AG04450 (cell line): ENCODE measurements around the gene GPS1. TPM values are rescaled to one million over a fixed set of nuclear protein-coding genes. Genes with fewer than 3 reads are reported as not detected.

Experiments used
- CTCF ChIA-PET: fragments of 300-600, 350-600 bp; formaldehyde crosslinking; extraction: SDS; loops from one replicate; lab custom pipeline; 2022; ENCODE audit warnings: antibody characterized with exemption, inconsistent platforms; lab: Charles Lee
- POLR2A ChIA-PET: fragments of 350-600 bp; formaldehyde crosslinking; extraction: SDS; loops from one replicate; lab custom pipeline; 2021; ENCODE audit warnings: antibody characterized with exemption, inconsistent platforms; lab: Yijun Ruan, JAX
- DNase-seq: peaks from one replicate; pipeline ENCODE4 v3.0.0-alpha.2; 2011; ENCODE audit warnings: low read depth, low spot score
- H3K27ac ChIP-seq: one replicate; pipeline ENCODE4 v1.5.1; 2012; ENCODE audit warnings: low read depth, low read length, control low read depth
- H3K27me3 ChIP-seq: one replicate; pipeline ENCODE4 v1.6.0; 2012; ENCODE audit warnings: low read length; ENCODE audit not compliant: control insufficient read depth, insufficient read depth
- H3K4me3 ChIP-seq: 2 replicates; pipeline ENCODE4 v1.5.1; 2011; ENCODE audit warnings: mild to moderate bottlenecking, low read depth, low read length, control low read depth
- H3K9me3 ChIP-seq: 2 replicates; pipeline ENCODE4 v1.5.1; 2012; ENCODE audit warnings: low read length; ENCODE audit not compliant: control insufficient read depth, insufficient read depth
- CTCF ChIP-seq: IDR thresholded peaks from 2 replicates; pipeline ENCODE4 v1.5.1; 2011; ENCODE audit warnings: low read depth, low read length, control low read depth, inconsistent platforms
- polyA plus RNA-seq: library from polyadenylated mRNA; depleted of rRNA; stranded (reverse); fragments of >200 nt; gene quantifications from 2 replicates; pipeline ENCODE4 v1.2.3, GENCODE V29; 2011

GPS1 gene
- polyA plus RNA-seq, 1 experiment, result 63.1 TPM

DNA sequence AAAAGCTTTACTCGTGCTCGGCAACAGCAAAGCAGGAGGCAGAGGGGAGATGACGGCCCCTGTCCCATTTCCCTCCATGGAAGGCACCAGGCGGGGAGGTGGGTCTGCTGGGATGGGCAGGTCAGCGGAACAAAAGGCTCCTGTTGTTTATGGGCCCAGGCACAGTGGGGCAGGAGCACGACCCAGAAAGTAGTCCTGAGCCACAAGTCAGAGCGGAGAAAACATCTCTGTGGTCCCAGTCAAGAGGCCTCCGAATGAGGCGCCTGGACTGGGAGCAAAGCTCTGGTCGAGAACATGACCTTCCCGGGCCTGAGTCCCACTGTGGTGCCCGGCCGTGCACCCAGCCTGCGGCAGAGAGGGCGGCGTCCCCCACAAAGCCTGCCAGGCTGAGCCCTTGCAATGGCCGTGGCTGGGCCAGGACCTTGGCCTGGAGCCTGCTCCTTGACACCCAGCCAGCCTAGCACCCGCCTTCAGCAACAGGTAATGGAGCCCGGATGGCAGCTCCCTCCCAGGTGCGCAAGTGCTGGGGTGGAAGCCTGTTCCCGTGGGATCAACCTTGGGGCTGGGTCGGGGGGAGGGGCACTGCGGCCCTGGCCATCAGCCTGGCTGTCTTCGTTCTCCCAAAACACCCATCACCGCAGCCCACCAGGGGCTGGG is 3.7 kb upstream of the GPS1 start:
- peaks cover 4% of the 10 kb centered on the region; the same call in 1 of the 2 replicates for H3K9me3 ChIP-seq
- H3K27ac ChIP-seq, result no peak overlapping the region
- POLR2A ChIA-PET, result interaction anchor here (0.6 kb wide), 1 partner anchor 123 kb away, joined by 9 read pairs; no protein-coding TSS in a partner anchor
- TF ChIP-seq CTCF, result no peak
- DNase-seq, result no peak
- no peaks in the 10 kb centered on the region for H3K27me3 ChIP-seq
- no peak overlapping the region for H3K4me3 ChIP-seq
- CTCF ChIA-PET, result no interaction called here

GRCh38 chr17:82048571-82048971 is 3.1 kb upstream of the GPS1 start:
- H3K27me3 ChIP-seq, result no peaks in the 10 kb centered on the region
- peaks cover 4% of the 10 kb centered on the region; the same call in 1 of the 2 replicates for H3K9me3 ChIP-seq
- H3K4me3 ChIP-seq, result no peak overlapping the region
- DNase-seq, result no peak
- ChIA-PET CTCF (no interaction called here), POLR2A (no interaction called here)
- H3K27ac ChIP-seq, result no peak overlapping the region
- no peak for TF ChIP-seq CTCF

GRCh38 chr17:82049106-82049505 is 2.6 kb upstream of the GPS1 start:
- Histone ChIP-seq H3K27me3 (no peaks in the 10 kb centered on the region), H3K4me3 (no peak overlapping the region), H3K9me3 (peaks cover 4% of the 10 kb centered on the region; the same call in 1 of the 2 replicates), H3K27ac (no peak overlapping the region)
- POLR2A ChIA-PET, result no interaction called here
- no peak for TF ChIP-seq CTCF
- CTCF ChIA-PET, result no interaction called here
- no peak for DNase-seq

DNA sequence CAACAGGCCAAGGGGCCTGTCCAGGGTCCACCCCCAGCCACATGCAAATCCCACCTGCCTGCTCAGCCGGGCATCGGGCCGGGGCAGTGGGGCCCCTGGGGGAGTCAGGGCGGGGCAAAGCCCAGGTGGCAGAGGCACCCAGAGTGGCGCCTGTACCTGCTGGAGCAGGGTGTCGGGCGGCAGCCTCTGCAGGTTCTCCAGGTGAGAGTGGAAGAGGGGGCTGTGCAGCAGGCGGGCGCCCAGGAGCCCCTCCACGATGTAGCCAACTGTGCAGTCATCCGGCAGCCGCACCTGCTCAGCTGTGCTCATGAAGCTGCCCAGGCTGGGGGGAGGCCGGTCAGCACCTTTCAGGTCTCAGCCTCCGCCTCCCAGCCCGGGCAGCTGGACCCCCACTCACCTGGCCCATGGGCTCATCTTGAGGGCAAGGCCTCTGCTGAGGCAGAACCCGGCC is 2.2 kb upstream of the GPS1 start:
- POLR2A ChIA-PET, result no interaction called here

More for the DNA sequence above, 2.2 kb upstream of the GPS1 start:
- CTCF ChIA-PET, result interaction anchor here (1.6 kb wide), 1 partner anchor 12 kb away, joined by 4 read pairs; the partner anchor contains the start of gene DCXR
- no peaks in the 10 kb centered on the region for H3K27me3 ChIP-seq
- H3K27ac ChIP-seq, result no peak overlapping the region
- no peak for TF ChIP-seq CTCF
- peaks cover 4% of the 10 kb centered on the region; the same call in 1 of the 2 replicates for H3K9me3 ChIP-seq
- DNase-seq, result no peak
- H3K4me3 ChIP-seq, result no peak overlapping the region
